GM10847 (cell line): ENCODE data around the gene EFNA2.

Experiments used
- POLR2A ChIP-seq: IDR thresholded peaks from 2 replicates; pipeline ENCODE4 v1.6.1; 2011; ENCODE audit not compliant: insufficient read length; ENCODE audit errors: extremely low read depth

The EFNA2 gene

DNA sequence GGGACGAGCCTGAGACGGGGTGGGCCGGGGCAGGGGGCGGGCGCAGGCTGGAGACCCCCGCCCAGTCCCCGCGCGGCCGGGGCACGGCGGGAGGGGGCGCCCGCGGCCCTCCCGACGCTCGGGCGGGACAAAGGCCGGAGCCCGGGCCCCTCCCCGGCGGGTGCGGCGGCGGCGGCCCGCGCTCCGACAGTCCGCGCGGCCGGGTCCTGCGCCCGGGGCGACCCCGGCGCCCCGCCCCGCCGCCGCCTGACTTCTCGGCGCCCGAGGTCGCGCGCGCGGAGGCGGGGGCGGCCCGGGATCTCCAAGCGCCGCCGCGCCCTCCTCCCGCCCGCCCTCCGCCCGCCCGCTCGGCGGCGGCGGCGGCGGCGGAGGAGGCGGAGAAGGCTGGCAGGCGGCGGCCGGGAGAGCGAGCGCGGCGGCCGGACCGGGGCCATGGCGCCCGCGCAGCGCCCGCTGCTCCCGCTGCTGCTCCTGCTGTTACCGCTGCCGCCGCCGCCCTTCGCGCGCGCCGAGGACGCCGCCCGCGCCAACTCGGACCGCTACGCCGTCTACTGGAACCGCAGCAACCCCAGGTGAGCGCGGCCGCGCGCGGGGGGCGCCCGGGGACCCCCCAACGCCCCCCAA lies at the start of gene EFNA2:
Gene EFNA2 (plus strand): TSS at position 137 of the 624 bp plus-strand sequence. CDS start 296 bp downstream, at position 433.
- no peak for TF ChIP-seq POLR2A

DNA sequence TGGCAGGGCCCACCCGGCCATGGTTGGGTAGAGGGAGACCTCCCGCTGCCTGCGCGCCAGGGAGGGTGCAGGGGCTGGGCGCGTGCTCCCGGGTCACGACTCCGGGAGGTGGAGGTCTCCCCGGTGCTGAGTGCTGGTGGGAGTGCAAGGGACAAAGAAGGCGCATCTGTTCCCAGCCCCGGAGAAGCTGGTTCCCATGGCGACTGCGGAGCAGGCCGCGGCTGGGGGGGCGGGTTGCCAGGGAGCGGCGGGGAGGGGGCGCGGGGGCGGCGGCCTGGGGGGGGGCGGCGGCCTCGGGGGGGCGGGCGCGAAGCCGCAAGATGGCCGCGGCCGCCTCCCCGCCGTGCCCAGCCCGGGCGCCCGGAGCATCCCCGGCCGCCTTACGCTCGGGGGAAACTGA lies 49.1 kb upstream of the EFNA2 start:
- TF ChIP-seq POLR2A: no peak

DNA sequence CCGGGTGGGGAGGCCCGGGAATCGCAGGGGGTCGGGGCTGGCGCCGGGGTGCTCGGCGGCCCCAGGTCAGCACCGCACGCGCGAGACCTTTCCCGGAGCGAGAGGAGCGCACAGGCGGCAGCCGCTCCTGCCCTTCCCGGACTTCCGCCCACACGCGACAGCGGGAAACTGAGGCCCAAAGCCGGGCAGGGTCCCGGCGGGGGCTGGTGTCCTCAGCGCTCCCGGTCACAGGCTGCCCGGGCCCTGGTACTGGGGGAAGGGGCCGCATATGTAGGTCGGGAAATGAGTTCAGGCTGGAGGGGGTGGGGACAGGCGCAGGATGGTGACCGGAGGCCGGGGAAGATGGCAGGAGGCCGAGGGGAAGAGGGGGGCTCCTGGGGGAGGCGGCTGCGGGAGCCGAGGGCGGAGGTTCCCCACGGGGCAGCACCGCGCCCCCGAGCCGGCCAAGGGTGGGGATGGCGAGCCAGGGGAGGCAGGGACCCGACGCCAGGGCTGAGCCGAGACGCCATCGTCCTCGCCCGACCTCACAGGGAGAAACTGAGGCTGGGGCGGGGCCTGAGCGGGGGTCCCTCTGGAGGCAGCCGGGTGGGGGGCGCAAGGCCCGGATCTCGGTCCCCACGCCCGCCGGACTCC lies 48.5 kb upstream of the EFNA2 start:
- TF ChIP-seq POLR2A: no peak

DNA sequence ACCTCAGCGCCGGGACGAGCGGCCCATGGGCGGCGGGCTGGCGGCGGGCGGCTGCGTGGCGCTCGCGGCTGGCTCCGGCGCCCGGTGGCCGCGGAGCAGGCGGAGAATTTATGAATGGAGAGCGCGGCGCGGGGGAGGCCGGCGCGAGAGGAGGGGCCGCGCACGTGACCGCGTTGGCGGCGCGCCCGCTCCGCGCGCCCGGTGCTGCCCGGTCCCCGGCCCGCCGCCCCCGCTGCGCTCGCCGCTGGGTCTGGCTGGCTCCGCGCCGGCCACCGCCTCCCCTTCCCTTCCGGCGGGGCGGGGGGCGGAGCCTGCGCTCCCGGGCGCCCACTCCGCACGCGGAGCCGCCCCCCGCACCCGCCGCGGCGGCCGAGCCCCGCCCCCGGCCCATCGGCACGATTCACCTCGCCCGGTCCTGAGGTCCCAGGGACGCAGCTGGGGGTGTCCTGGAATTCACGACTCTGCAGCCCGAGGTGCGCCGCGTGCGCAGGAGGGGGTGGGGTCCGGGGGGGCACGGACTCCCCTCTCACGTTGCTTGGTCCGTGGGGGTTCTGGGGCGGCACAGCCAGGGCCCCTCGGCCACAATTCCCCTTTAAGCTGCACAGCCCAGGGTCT lies 47.8 kb upstream of the EFNA2 start, which contains the start of gene CBARP:
Gene CBARP (minus strand): TSS at position 252 of the 615 bp plus-strand sequence. CDS start 1,905 bp downstream, outside the sequence.
- no peak for TF ChIP-seq POLR2A

DNA sequence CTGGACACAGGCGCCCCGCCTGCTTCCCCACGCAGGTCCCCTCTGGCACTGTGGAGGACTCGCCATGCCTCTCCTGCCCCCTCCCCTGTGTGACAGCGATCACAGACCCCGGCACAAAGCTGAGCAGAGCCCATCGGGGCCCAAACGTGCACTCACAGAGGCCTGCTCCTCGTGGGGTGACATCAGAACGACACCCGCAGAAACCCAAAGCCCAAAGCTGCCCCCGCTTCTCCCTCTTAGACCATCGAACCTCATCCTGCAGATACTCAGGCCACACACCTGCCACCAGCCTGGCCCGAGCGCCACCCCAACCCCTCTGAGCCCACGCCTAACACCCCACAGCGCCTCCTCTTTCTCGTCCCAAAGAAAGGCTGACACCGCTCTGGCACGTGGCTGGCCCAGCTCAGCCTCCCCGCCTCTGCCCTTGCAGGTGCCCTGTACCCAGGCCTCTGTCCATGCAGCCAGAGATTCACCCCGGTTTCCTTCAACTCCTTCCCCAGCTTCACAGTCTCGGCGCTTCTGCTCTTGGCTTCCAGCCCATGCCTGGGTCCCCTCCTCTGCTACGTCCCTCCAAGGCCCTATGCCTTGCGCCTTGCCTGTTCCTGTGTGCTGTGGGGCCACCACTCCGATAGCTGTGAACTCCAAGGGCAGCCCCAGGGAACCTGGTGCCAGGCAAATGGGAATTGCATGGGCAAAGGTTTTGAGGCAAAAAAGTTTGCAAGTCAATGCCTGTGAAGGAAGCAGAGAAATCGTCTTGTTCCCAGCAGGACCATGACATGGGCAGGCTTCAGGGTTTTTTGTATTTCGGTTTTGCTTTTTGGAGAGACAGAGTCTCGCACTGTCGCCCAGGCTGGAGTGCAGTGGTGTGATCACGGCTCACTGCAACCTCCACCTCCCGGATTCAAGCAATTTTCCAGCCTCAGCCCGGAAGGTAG lies 47.0 kb upstream of the EFNA2 start:
- no peak for TF ChIP-seq POLR2A

DNA sequence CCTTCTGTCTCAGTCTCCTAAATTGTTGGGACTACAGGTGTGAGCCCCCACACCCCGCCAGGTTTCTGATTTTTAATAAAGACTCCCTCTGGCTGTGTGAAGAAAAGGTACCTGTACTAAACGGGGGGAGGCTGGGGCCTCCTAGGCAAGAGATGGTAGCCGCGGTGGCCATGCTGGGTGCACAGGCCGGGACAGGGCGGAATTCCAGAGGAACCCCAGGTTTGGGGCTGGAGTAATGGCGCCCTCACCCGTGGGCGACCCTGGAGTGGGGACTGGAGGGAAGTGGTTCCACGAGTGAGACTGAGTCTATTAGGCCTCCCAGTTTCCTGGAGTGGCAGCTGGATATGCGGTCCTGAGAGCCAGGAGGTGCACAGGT lies 46.3 kb upstream of the EFNA2 start:
- TF ChIP-seq POLR2A: no peak

DNA sequence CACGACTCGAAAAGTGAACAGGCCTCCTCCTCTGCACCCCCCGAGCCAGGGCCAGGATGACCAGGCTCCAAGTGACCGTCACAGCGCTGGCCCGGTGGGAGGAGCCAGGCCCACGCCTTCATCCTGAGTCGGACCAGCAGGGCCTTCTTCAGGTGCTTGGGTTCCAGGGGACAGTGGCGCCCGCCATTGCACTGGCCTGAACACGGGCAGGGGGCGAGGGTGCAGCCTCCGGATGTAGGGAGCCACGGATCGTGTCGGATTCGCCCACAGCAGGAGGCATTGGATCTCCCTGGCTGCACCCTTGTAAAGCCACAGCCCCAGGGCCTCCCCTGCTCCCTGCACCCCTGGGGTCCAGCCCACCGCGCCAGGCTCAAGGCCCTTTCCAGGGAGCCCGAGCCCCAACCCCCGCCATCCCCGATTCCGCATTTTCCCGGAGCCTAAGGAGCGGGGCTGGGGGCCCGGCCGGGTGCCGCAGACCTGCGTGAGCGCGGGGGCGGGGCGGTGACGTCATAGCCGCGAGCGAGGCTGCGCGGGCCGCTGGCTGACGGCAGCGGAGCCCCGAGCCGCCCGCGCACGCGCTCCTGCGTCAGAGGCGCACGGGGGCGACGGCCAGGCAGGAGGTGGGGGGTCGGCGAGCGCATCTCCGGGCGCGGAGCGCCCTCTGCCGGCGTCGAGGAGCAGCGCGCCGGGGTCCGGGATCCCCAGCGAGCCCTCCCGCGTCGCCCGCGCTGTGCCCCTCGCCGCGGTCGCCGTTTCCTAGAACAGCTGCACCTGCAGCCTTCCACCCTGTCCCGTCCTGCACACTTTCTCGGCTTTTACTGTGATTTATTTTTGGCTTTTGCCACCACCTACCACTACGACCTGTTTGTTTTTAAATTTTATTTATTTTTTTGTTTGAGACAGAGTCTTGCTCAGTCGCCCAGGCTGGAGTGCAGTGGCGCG lies 45.6 kb upstream of the EFNA2 start:
- no peak for TF ChIP-seq POLR2A

DNA sequence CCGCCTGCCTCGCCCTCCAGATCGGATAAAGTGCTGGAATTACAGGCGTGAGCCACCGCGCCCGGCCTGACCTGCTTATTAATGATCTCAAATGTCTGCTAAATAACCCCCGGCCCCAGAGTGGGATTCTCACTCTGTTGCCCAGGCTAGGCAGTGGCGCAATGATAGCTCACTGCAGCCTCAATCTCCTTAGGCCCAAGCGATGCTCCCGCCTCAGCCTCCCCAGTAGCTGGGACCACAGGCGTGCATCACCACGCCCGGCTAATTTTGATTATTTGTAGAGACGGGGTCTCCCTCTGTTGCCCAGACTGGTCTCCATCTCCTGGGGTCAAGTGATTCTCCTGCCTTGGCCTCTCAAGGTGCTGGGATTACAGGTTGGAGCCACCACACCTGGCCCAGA lies 44.7 kb upstream of the EFNA2 start:
- TF ChIP-seq POLR2A: no peak

DNA sequence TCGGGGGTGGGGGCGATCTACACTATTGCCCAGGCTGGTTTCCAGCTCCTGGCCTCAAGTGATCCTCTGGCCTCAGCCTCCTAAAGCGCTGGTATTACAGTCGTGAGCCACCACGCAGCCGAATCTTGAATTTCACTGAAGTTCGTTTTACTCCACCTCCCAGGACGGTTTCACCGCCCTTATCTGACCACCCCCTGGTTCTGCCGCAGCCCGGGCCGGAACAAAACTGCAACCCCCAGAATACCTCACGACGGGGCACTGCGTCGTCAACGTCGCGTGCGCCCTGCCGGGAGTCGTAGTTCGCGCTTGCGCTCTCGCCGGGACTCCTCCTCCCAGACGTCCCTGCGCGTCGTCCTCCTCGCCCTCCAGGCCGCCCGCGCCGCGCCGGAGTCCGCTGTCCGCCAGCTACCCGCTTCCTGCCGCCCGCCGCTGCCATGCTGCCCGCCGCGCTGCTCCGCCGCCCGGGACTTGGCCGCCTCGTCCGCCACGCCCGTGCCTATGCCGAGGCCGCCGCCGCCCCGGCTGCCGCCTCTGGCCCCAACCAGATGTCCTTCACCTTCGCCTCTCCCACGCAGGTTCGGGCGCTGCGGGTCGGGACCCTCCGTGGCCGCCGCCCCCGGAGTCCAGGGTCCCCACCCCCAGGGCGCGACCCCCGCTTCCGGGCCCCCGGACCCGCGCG lies 44.1 kb upstream of the EFNA2 start, which contains the start of gene ATP5F1D:
Gene ATP5F1D (plus strand): TSS at position 335 of the 679 bp plus-strand sequence. CDS start 100 bp downstream, at position 435.
- peak; percentile 52 for TF ChIP-seq POLR2A

DNA sequence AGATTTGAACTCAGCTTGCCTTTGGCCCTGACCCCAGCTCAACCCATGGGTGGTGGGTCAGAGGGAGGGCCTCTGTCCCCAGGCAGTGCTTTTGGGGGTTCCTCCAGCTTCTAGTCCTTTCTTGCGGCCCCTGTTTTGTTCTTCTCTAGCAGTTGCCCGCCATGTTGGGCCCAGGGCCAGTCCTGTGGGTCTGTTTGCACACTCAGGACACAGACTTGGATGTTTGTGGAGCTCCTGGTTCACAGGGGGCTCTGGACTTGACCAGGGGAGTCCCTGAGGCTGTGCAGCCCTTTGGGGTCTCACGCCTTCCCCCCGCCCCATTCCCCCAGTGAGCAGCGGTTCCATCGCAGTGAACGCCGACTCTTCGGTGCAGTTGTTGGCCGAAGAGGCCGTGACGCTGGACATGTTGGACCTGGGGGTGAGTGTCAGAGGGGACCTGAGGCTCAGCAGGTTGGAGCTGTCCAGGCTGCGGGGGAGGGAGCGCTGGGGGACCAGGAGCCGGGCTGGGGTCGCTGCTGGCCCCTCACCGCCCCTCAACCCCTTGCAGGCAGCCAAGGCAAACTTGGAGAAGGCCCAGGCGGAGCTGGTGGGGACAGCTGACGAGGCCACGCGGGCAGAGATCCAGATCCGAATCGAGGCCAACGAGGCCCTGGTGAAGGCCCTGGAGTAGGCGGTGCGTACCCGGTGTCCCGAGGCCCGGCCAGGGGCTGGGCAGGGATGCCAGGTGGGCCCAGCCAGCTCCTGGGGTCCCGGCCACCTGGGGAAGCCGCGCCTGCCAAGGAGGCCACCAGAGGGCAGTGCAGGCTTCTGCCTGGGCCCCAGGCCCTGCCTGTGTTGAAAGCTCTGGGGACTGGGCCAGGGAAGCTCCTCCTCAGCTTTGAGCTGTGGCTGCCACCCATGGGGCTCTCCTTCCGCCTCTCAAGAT lies 41.6 kb upstream of the EFNA2 start:
- no peak for TF ChIP-seq POLR2A

DNA sequence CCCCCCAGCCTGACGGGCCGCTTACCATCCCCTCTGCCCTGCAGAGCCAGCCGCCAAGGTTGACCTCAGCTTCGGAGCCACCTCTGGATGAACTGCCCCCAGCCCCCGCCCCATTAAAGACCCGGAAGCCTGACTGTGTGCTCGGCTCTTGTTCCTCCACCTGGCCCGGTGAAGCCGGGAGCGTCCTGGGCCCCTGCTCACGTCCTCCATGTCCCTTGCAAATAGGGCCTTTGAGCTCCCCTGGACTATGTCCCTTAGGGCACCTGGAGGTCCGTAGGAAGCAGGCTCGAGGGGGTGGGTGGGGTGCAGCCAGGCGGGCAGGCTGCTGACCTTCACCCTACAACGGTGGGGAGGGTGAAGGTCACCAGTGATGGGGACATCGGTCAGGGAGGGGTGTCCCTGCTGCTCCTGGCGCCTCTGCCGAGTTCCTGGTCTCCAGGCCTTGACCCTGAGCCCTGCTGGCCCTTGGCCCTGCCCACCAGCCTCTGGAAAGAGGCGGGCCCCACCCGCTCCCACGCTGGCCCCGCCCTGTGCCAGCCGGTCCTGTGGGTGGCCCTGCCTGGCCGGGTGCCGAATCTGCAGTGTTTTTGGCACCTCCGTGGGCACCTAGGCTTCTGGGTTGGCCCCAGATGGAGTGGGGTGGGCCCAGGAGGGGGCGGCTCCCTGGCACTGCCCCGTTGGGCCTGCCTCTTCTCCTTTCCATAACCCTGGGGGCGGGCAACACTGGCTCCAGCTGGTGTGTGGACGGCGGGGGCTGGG lies 40.8 kb upstream of the EFNA2 start:
- no peak for TF ChIP-seq POLR2A
